GM21526 (cell line): Measurements from ENCODE around the gene GLCCI1.
"Not testable (repeated sequence)": the region's sequence is repeated elsewhere in the genome, so short reads cannot be mapped to it uniquely, and the experiment has no call there.

Source experiments
- ATAC-seq: cut with Tn5 transposase; IDR thresholded peaks from one replicate; pipeline ENCODE4 v1.9.1; 2021; ENCODE audit warnings: moderate library complexity; ENCODE audit not compliant: unreplicated experiment, low FRiP score

Gene GLCCI1

GRCh38 chr7:8085420-8085819, 116.8 kb downstream of the GLCCI1 start:
- ATAC-seq, result no peak

GRCh38 chr7:8086239-8086638, 117.6 kb downstream of the GLCCI1 start:
- ATAC-seq, result no peak

GRCh38 chr7:8089036-8089780, 120.6 kb downstream of the GLCCI1 start:
- no peak for ATAC-seq

GRCh38 chr7:8092140-8092539, 123.5 kb downstream of the GLCCI1 start:
- ATAC-seq, result no peak

- ATAC-seq, result no peak
Observed at GRCh38 chr7:8094164-8095140, 125.9 kb downstream of the GLCCI1 start.

GRCh38 chr7:8101292-8101691, 132.7 kb downstream of the GLCCI1 start:
- not testable (repeated sequence) for ATAC-seq

GRCh38 chr7:8103282-8103681, 134.7 kb downstream of the GLCCI1 start:
- ATAC-seq, result no peak

- no peak for ATAC-seq
Observed at GRCh38 chr7:8105449-8106095, 137.0 kb downstream of the GLCCI1 start.

- ATAC-seq, result no peak
Observed at GRCh38 chr7:8109196-8110022, 140.8 kb downstream of the GLCCI1 start.

GRCh38 chr7:8111282-8111960, 142.8 kb downstream of the GLCCI1 start:
- no peak for ATAC-seq

- ATAC-seq, result no peak
Observed at GRCh38 chr7:8112685-8113084, 144.1 kb downstream of the GLCCI1 start.

- ATAC-seq, result no peak
Observed at GRCh38 chr7:8113184-8113583, 144.6 kb downstream of the GLCCI1 start.

GRCh38 chr7:8114175-8114574, 145.6 kb downstream of the GLCCI1 start:
- ATAC-seq, result no peak

GRCh38 chr7:8115547-8116402, 147.2 kb downstream of the GLCCI1 start:
- peak; percentile 82 for ATAC-seq

GRCh38 chr7:8117195-8117594, 148.6 kb downstream of the GLCCI1 start:
- ATAC-seq, result no peak

- no peak for ATAC-seq
Observed at GRCh38 chr7:8119262-8119661, 150.7 kb downstream of the GLCCI1 start.

- no peak for ATAC-seq
Observed at GRCh38 chr7:8120390-8121058, 151.9 kb downstream of the GLCCI1 start.

GRCh38 chr7:8121243-8121642, 152.6 kb downstream of the GLCCI1 start:
- ATAC-seq, result no peak
